ENCODE measurements around the gene MEGF11. TPM values are rescaled to one million over a fixed set of nuclear protein-coding genes. Genes with fewer than 3 reads are reported as not detected.

Gene MEGF11
- polyA plus RNA-seq, 1 of the 3 experiments (the other 2 are of a cell fraction), result not detected

DNA sequence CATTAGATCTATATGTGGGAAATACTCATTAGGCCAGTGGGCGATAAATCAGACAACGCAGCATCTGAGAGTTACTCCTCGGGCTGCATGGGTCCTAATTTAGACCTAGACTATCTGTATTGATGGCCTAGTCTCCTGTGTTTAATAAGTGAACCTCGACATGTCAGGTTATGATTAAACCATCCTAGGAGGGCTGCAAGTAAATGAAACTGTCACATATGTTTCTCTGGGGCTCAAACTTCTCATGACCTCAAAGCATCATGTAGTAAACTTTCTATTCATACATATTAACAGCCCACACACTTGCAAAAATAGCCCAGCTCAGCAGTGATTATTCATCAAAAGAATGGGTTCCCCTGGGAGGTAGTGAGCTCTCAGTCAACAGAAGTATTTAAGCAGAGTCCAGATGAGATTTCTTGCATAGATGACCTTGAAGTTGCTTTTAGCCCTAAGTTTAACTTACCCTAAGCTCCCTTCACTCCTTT is 332.7 kb downstream of the MEGF11 start (continued):
- TF ChIP-seq, protein P1, sequence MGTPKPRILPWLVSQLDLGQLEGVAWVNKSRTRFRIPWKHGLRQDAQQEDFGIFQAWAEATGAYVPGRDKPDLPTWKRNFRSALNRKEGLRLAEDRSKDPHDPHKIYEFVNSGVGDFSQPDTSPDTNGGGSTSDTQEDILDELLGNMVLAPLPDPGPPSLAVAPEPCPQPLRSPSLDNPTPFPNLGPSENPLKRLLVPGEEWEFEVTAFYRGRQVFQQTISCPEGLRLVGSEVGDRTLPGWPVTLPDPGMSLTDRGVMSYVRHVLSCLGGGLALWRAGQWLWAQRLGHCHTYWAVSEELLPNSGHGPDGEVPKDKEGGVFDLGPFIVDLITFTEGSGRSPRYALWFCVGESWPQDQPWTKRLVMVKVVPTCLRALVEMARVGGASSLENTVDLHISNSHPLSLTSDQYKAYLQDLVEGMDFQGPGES (IDR thresholded peaks at IDR 0.05; ENCODE audit: low read depth, low read length), result no peak

DNA sequence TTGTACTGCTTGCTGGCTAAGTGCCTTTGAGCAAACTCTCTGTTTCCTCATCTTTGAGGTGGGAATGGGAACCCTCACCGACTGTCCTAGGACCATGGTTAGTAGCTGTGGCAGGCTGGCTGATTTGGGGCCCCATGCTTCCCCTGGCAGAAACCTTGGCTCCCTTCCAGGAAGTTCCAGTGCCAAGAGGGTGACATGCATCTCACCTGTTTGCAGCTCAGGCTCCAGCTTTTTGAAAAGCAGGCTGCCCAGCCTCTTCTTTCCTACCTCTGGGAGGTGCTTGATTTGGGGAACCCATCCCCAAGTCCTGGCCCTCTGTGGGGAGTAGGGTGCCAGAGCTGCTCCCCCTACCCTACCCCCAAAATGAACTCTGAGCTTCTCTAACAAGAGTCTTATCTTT is 333.4 kb downstream of the MEGF11 start:
- Histone ChIP-seq H3K36me3 (replicated peaks in 1 of 2; ENCODE audit: control insufficient read depth in 1 of 2, insufficient read depth in 2 of 2, low read length in 1 of 2) (peaks cover 0 to 6% of the 10 kb centered on the region in 2 experiments), H3K27me3 (ENCODE audit: insufficient read depth) (no peaks in the 10 kb centered on the region), H4K20me1 (ENCODE audit: insufficient read depth) (no peaks in the 10 kb centered on the region), H3K4me2 (no peak overlapping the region), H3K4me3 (ENCODE audit: low read depth in 2 of 2, low read length in 1 of 2) (no peak overlapping the region), H3K4me1 (ENCODE audit: control insufficient read depth in 1 of 2, insufficient read depth in 2 of 2, low read depth in 1 of 2, low read length in 1 of 2) (peaks cover 0 to 27% of the 10 kb centered on the region in 2 experiments; a peak in 1 of 4 replicates), H3K9me3 (no peaks in the 10 kb centered on the region), H3K9me2 (no peaks in the 10 kb centered on the region), H3F3A (replicated peaks; ENCODE audit: insufficient read depth) (no peaks in the 10 kb centered on the region), H3K27ac (ENCODE audit: low read depth in 2 of 2, low read length in 1 of 2) (no peak overlapping the region), H3K9ac (no peak overlapping the region), H2AFZ (ENCODE audit: low read depth) (no peak overlapping the region), H3K79me2 (ENCODE audit: insufficient read depth) (no peaks in the 10 kb centered on the region)
- WGBS (ENCODE audit: low lambda C conversion rate), result 13% methylated on average over 1 of the region's 1 CpG
- TF ChIP-seq GATA2 (CRISPR knock-in tag; IDR thresholded peaks at IDR 0.05) (no peak), RCOR1 (IDR thresholded peaks at IDR 0.05; ENCODE audit: low read length) (no peak), MXI1 (IDR thresholded peaks at IDR 0.05; ENCODE audit: low read depth, low read length) (no peak), TEAD4 (IDR thresholded peaks at IDR 0.05; ENCODE audit: borderline replicate concordance, insufficient read depth) (no peak)
- ChIA-PET CTCF (interaction anchor here (1.0 to 1.4 kb wide), 3 partner anchors 62 to 232 kb away, joined by 3 to 5 read pairs (median 4); no protein-coding TSS in a partner anchor), POLR2A (no interaction called here)
- DNase-seq, result no peak

DNA sequence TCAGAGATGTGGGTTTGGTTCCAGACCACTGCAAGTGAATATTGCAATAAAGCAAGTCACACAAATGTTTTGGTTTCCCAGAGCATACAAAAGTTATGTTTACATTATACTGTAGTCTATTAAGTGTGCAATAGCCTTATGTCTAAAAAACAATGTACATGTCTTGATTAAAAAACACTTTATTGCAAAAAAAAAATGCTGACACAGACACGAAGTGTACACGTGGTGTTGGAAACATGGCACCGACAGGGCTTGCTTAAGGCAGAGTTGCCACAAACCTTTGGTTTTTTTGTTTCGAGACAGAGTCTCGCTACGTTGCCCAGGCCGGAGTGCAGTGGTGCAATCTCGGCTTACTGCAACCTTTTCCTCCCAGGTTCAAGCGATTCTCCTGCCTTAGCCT is 334.2 kb downstream of the MEGF11 start:
- H3K4me2 ChIP-seq, result no peak overlapping the region
- H2AFZ ChIP-seq (ENCODE audit: low read depth), result no peak overlapping the region
- no peaks in the 10 kb centered on the region for H4K20me1 ChIP-seq (ENCODE audit: insufficient read depth)
- H3K27ac ChIP-seq (ENCODE audit: low read depth in 2 of 2, low read length in 1 of 2), result no peak overlapping the region
- DNase-seq, result no peak
- 95% methylated on average over 9 of the region's 9 CpGs for WGBS (ENCODE audit: low lambda C conversion rate)
- H3K36me3 ChIP-seq (replicated peaks in 1 of 2; ENCODE audit: control insufficient read depth in 1 of 2, insufficient read depth in 2 of 2, low read length in 1 of 2), result peaks cover 0 to 6% of the 10 kb centered on the region in 2 experiments
- no peak overlapping the region for H3K9ac ChIP-seq
- ChIA-PET POLR2A (interaction anchor here (0.7 kb wide), 1 partner anchor 24 kb away, joined by 3 read pairs; no protein-coding TSS in a partner anchor), CTCF (no interaction called here)
- TF ChIP-seq, protein P2, sequence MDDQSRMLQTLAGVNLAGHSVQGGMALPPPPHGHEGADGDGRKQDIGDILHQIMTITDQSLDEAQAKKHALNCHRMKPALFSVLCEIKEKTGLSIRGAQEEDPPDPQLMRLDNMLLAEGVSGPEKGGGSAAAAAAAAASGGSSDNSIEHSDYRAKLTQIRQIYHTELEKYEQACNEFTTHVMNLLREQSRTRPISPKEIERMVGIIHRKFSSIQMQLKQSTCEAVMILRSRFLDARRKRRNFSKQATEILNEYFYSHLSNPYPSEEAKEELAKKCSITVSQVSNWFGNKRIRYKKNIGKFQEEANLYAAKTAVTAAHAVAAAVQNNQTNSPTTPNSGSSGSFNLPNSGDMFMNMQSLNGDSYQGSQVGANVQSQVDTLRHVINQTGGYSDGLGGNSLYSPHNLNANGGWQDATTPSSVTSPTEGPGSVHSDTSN (IDR thresholded peaks at IDR 0.05), result no peak
- no peaks in the 10 kb centered on the region for H3K9me3 ChIP-seq
- no peak overlapping the region for H3K4me3 ChIP-seq (ENCODE audit: low read depth in 2 of 2, low read length in 1 of 2)
- H3K79me2 ChIP-seq (ENCODE audit: insufficient read depth), result no peaks in the 10 kb centered on the region
- no peaks in the 10 kb centered on the region for H3K27me3 ChIP-seq (ENCODE audit: insufficient read depth)
- H3F3A ChIP-seq (replicated peaks; ENCODE audit: insufficient read depth), result no peaks in the 10 kb centered on the region
- no peaks in the 10 kb centered on the region for H3K9me2 ChIP-seq
- H3K4me1 ChIP-seq (ENCODE audit: control insufficient read depth in 1 of 2, insufficient read depth in 2 of 2, low read depth in 1 of 2, low read length in 1 of 2), result peaks cover 0 to 27% of the 10 kb centered on the region in 2 experiments; a peak in 1 of 4 replicates
